SH-SY5Y (cell line): ENCODE measurements around the gene RSAD2.

Experiments used
- GATA2 ChIP-seq: IDR thresholded peaks from 2 replicates; pipeline ENCODE4 v1.6.1; 2011; ENCODE audit warnings: mild to moderate bottlenecking, low read depth, low read length
- GATA3 ChIP-seq: IDR thresholded peaks from 2 replicates; pipeline ENCODE4 v1.6.1; 2011; ENCODE audit warnings: low read depth, mild to moderate bottlenecking, low read length, moderate library complexity

Gene RSAD2, protein sequence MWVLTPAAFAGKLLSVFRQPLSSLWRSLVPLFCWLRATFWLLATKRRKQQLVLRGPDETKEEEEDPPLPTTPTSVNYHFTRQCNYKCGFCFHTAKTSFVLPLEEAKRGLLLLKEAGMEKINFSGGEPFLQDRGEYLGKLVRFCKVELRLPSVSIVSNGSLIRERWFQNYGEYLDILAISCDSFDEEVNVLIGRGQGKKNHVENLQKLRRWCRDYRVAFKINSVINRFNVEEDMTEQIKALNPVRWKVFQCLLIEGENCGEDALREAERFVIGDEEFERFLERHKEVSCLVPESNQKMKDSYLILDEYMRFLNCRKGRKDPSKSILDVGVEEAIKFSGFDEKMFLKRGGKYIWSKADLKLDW

DNA sequence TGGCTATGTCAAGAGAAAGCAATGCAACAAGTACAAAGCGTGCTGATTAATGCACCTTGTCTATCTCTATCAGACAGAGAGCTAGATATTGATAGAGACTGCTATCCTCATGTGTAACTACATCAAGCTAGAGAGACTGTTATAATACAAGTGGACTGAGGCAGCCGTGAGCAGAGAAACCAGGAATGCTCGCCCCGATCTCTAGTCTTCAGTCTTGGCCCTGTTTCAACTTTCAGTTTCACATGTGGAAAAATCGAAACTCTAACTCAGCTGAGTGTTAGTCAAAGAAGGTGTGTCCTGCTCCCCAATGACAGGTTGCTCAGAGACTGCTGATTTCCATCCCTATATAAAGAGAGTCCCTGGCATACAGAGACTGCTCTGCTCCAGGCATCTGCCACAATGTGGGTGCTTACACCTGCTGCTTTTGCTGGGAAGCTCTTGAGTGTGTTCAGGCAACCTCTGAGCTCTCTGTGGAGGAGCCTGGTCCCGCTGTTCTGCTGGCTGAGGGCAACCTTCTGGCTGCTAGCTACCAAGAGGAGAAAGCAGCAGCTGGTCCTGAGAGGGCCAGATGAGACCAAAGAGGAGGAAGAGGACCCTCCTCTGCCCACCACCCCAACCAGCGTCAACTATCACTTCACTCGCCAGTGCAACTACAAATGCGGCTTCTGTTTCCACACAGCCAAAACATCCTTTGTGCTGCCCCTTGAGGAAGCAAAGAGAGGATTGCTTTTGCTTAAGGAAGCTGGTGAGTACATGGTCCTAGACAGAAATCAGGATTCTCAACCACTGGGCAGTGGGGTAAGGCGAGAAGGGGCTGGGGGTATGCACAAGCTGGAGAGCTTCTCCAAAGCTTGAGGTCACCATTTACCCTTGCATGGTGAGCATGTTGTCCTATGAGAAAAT is at the start of gene RSAD2:
Gene RSAD2, plus strand, starts transcription at position 376 of the 903 bp plus-strand sequence. Its CDS starts 24 bp downstream, at position 400.
- TF ChIP-seq GATA3 (no peak), GATA2 (no peak)

DNA sequence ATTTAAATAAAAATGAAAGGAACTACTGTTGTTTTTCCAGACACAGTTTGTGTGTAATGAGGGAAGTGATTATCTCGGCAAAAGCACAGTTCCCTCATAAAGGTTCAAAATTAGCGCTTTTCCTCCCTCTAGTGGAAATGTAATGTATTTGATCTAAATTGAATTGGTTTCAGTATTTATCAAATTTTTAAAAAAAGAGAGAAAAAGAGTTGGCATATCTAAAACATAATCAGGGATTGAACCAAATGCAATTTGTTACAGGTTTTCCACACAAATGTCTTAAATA is 49.3 kb upstream of the RSAD2 start:
- TF ChIP-seq GATA2 (no peak), GATA3 (no peak)

DNA sequence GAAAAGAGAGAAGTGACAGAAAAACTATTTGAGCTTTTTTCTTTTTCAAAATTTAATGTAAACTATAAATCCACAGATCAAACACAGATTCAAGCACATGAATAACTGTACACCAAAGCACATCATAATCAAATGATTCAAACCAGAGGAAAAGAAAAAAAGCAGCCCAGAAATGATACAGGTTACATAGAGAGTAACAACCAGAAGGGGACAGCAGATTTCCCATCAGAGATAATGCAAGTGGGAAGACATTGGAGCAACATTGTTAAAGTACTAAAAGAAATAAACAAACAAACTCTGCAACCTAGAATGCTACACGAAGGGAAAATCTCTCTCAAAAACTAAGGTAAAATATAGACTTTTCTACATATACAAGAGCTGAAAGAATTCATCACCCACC is 46.3 kb upstream of the RSAD2 start:
- TF ChIP-seq GATA3 (no peak), GATA2 (no peak)

DNA sequence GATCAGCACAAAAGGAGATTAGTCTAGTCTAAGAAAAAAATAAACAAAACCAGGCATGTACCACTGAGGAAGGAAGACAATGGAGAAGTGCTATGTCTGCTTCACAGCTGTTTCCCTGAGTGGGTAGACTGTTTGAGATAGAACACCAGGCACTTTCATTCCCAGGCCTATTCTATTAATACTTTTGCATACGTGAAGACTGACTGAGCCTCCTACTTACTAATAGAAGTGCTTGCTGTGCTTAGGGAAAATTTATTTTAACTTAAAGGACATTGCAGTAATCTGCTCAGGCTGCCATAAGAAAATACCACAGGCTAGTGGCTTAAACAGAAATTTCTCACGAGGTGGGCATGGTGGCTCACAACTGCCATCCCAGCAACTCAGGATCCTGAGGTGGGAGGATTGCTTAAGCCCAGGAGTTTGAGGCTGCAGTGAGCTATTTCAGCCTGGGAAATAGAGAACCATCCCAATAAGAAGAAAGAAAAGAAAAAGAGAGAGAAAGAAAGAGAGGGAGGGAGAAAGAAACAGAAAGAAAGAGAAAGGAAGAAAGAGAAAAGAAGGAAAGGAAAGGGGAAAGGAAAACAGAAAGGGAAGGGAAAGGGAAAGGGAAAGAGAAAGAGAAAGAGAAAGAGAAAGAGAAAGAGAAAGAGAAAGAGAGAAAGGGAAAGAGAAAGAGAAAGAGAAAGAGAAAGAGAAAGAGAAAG is 44.8 kb upstream of the RSAD2 start:
- no peak for TF ChIP-seq GATA2
- TF ChIP-seq GATA3, result no peak

DNA sequence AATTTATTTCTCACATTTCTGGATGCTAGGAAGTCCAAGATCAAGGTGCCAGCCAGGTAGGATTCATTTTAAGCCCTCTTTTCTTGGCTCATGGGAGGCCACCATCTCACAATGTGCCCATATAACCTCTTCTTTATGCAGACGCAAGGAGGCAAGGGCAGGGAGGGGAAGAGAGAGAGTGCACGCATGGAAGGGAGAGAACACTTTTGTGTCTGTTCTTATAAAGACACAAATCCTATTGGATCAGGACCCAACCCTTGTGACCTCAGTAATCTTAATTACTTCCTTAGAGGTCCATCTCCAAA is 44.3 kb upstream of the RSAD2 start:
- no peak for TF ChIP-seq GATA3
- no peak for TF ChIP-seq GATA2

DNA sequence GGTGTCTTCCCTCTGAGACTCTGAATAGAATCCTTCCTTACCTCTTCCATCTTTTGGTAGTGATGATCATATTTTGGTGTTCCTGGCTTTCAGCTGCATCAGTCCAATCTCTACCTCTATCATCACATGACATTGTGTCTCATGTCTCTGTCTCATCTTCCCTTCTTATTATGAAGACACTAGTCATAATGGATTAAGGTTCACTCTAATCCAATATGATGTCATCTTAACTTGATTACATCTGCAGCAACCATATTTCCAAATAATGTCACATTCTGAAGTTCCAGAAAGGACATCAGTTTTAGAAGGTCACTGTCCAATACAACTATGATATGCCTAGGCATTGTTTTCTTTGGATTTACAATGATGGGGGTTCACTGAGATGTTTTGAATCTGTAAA is 43.4 kb upstream of the RSAD2 start:
- TF ChIP-seq GATA3 (no peak), GATA2 (no peak)

DNA sequence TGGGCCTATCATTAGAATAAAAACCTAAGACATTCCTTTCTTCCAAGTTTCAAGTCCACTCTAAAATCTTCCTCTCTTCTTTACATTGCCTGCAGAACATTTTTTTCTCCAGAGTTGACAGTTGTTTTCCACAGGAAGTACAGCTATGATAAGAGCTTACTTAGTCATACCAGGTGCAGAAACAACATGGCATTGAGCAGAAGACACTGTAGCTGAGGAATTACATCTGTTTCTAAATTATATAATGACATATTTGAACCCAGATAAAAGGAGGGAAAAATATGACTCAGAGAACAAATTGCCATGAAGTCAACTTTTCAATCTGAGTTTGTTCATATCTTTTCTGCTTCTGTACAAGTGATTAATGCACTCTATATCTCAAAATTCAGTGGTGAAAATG is 42.1 kb upstream of the RSAD2 start:
- TF ChIP-seq GATA2 (no peak), GATA3 (no peak)

DNA sequence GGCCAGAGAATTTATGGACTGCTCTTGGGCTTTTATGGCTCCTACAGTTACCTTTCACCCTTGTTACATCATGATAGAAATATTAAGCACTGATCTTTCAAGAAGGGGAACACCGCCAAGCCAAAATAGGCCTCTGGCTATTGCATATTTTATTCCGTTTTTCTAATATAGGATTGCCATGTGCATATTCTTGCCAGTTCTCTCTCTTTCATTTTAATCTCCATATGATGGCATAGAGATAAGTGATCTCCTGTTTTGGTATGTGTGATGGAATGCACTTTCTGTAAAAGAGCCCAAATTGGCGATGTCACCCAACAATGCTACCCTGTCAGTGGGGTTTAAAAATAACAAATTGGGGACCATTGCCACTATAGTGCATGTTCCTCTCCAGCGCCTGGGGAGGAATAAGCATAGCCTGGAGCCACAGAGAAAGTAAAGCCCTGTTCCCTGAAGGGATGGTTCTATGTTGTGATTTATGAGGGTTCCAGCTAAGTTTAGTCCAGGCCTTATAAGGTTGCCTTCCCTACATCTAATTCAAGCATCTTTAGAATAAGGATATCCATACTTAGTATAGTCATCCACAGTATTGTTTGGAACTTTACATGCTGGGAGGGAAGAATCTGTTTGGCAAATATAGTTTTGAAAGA is 38.8 kb upstream of the RSAD2 start:
- TF ChIP-seq GATA2 (no peak), GATA3 (no peak)

DNA sequence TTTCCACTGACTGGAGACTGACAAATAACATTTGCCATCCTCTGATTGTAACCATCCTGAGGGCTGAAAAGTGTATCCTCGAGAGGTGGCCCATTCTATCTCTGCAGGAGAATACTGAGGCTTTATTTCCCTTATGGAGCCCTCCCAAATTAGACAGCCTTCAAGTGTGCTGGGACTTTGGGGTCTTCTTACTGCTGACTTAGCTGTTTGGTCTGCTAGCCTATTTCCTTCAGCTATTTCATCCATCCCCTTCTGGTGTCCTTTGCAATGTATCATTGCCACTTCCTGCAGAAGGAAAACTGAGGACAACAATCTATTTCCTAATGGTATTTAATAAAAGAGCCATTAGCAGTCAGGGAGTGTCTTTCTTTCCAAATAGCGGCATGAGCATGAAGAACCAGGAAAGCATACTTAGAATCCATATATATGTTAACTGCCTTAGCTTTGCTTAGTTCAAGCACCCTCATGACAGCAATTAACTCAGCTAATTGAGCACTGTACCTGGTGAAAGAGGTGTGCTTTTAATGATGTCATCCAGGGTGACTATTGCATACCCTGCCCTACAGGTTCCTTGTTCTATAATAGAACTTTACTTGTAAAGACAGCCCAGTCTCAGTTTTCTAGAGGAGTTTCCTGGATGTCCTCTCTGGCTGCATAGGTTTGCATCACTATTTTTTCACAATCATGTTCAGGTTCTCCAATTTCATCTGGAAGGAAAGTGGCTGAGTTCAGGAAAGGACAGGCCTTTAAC is 35.9 kb upstream of the RSAD2 start:
- TF ChIP-seq GATA3 (no peak), GATA2 (no peak)

DNA sequence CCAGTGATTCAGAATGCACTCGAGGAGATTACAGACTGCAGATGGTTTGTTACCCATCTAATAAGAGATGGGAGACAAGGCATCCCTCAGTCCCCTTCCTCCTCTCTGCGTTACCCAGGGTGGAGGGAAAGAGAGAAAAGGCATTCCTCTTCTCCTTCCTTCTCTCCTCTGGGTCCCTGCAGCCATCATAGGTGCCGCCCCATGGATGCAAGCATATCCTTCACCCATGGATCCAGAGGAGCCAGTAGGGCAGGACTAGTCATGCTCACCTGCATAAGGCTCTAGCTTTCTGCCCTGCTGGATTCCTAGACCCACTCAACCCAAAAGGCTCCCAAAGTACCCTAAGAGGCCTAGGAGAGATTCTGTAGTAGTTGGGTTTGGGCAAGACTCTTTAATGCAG is 32.3 kb upstream of the RSAD2 start:
- TF ChIP-seq GATA2 (no peak), GATA3 (no peak)

DNA sequence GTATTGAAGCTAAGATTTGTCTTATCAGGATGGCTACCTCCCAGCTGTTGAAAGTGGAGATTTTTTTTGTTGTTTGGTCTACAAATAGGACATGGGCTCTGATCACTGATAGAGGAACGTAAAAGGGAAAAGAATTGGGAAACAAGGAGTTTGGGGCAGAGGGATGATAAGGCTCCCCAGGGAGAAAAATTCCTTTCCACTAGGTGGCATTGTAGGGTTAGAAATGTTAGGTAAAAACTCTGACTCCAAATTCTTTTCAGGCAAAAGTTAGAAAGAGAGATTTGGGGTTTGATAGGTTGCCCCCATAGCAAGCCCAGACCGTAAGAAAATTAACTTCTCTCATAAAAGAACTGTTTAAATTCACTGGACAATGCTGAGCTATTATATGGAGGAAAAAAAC is 31.7 kb upstream of the RSAD2 start:
- TF ChIP-seq GATA3 (no peak), GATA2 (no peak)

DNA sequence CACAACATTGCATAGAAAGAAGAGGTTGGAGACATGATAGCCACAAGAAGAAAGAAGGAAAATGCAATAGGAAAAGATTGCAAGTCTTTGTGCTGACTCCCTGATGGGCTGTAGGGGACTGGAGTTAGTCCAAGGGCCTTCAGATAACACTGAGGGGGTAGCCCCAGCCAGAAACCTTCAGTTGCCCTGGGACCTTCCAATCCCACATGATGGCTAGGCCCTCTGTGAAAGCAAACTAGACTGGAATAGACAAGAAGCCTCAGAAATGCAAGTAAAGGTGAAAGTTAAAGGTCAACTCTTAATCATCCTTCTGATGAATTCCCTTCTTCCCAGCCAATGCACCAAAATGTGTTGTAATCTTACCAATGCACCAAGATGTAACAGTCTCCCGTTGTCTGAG is 31.0 kb upstream of the RSAD2 start:
- no peak for TF ChIP-seq GATA2
- TF ChIP-seq GATA3, result no peak

DNA sequence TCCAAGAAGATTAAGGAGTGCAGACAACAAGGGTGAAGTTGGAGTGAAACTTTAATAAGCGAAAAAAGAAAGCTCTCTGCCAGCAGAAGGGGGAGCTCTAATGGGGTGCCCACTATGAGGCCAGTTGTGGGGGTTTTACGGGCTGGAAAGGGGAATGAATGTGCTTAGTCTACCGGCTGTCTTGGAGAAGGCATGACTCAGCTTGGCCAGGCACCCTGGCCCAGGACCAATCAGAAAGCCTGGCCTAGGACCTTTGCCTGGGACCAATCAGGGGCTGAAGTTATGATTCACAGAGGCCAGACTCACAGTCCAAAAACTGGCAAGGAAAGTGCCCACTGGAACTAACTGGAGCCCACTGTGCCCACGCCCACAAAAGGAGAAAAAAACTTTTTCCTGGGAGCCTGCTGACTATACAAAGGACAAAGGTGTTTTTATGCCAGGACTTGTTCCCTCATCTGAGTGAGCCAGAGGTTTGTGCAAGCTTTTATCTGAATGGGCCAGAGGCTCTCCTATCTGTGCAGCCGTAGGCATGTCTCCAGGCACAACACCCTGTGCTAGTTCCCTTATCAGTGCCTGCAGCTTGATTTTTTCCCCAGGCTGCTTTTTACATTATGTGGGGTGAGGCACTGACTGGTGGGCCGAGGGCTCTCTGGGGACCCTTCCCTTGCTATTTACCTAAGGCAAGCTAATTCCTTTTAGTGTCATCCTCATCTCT is 30.5 kb upstream of the RSAD2 start:
- no peak for TF ChIP-seq GATA3
- no peak for TF ChIP-seq GATA2

DNA sequence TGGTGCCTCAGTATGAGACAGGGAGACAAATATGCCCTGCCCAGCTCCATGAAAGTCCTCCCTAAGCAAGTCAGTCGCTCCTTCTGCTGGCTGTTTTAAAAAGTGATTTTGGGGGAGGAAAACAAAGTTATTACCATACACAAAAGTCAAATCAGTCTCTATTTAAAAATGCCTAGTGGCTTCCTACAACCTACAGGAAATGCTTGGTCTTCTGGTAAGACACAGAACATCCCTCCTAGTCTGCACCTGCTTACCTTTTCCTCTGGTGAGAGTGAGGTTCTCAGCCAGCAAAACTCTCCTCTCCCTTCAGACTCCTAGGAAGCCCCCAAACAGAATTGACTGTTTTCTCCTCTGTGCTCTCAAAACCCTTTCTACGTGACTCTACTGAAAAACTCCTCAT is 25.4 kb upstream of the RSAD2 start:
- TF ChIP-seq GATA3 (no peak), GATA2 (no peak)

DNA sequence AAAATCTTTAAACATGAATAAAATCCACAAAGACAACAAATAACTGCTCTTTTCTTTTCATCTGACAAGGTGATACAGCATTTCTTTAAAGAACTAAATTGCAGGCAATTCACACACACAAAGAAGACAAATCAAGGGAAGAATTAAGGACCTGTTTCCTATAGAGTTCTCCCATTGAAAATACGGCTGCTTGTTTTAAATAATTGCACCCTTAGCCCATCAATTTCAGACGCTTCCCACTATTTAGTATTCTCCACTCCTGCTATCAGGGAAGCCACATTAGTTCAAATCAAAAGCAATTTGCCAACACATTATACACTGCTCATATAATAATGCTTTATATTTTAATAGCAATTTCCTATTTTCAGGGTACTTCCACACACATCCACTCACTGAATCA is 23.2 kb upstream of the RSAD2 start:
- TF ChIP-seq GATA3 (no peak), GATA2 (no peak)
